ENCODE data around the gene MATK. TPM values are rescaled to one million over a fixed set of nuclear protein-coding genes. Genes with fewer than 3 reads are reported as not detected.

MATK gene
- total RNA-seq, 8 experiments from 2014 or later = 0.29 to 1.8 (median 1.0) TPM

- ATAC-seq (replicated peaks in 6 of 8) = no peak
- in situ Hi-C loops (cut with MboI; ENCODE audit: low pct_unique_long_range_greater_than_20kb in 2 of 9, low sequenced_read_pairs in 9 of 9, unreplicated experiment in 9 of 9) = no loop called here
- WGBS, 10 experiments = 90% methylated on average over 3 of the region's 44 CpGs; no CpG with 5 or more reads in 9 of the 10 experiments
- Histone ChIP-seq H3K4me1 (replicated peaks in 1 of 2) (no peaks in the 10 kb centered on the region), H3K4me3 (no peak overlapping the region), H3K27ac (no peak overlapping the region)
These were observed 7.1 kb downstream of the MATK start for GRCh38 chr19:3778899-3779723.

- H3K27ac ChIP-seq = no peak overlapping the region
- no peak for ATAC-seq (replicated peaks in 6 of 8)
- in situ Hi-C loops (cut with MboI; ENCODE audit: low pct_unique_long_range_greater_than_20kb in 2 of 9, low sequenced_read_pairs in 9 of 9, unreplicated experiment in 9 of 9) = no loop called here
- H3K4me3 ChIP-seq = no peak overlapping the region
- no peaks in the 10 kb centered on the region for H3K4me1 ChIP-seq (replicated peaks in 1 of 2)
- 44 to 90% (median 80%) methylated on average over 1 to 7 of the region's 37 CpGs; no CpG with 5 or more reads in 5 of the 10 experiments for WGBS, 10 experiments
These were observed 7.9 kb downstream of the MATK start for GRCh38 chr19:3778104-3778867.

DNA sequence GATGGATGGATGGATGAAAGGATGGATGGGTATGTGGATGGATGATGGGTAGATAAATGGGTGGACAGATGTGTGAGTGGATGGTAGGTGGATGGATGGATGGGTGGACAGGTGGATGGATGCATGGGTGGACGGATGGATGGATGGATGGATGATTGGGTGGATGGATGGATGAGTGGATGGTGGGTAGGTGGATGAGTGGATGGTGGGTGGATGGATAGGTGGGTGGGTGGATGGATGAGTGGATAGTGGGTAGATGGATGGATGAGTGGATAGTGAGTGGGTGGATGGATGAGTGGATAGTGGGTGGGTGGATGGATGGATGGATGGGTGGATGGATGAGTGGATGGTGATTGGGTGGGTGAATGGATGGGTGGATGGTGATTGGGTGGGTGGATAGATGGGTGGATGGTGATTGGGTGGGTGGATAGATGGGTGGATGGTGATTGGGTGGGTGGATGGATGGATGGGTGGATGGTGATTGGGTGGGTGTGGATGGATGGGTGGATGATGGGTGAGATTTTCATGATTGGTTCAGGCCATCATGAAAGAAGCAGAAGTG is 9.6 kb downstream of the MATK start:
- Histone ChIP-seq H3K4me1 (replicated peaks in 1 of 2) (peaks cover 0 to 10% of the 10 kb centered on the region in 2 donors), H3K4me3 (no peak overlapping the region), H3K27ac (no peak overlapping the region)
- 60% methylated on average over 1 of the region's 1 CpG; no CpG with 5 or more reads in 9 of the 10 experiments for WGBS, 10 experiments
- in situ Hi-C loops (cut with MboI; ENCODE audit: low pct_unique_long_range_greater_than_20kb in 2 of 9, low sequenced_read_pairs in 9 of 9, unreplicated experiment in 9 of 9) = no loop called here
- ATAC-seq (replicated peaks in 6 of 8) = no peak

DNA sequence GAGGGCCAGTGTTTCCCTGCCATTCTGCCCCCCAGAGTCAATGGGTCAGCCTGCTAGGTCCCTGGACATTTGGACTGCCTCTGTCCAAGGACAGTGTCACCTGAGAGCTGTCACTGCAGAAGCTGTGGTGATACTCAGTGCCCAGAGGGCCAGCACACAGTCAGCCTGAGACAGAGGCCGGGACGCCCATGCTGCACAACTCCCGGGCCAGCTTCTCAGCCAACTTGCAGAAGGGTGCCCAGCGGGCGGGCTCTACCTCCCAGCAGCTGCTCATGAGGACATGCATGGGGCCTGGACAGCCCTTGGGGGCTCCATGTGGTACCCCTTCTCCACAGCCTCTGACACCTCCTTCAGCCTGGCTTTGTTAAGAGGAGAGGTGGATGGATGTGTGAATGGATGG is 10.3 kb downstream of the MATK start:
- in situ Hi-C loops (cut with MboI; ENCODE audit: low pct_unique_long_range_greater_than_20kb in 2 of 9, low sequenced_read_pairs in 9 of 9, unreplicated experiment in 9 of 9) = no loop called here
- no peak overlapping the region for H3K4me3 ChIP-seq
- peaks cover 0 to 11% of the 10 kb centered on the region in 2 donors for H3K4me1 ChIP-seq (replicated peaks in 1 of 2)
- ATAC-seq (replicated peaks in 6 of 8) = no peak
- 89 to 100% methylated on average over 2 to 4 of the region's 5 CpGs; no CpG with 5 or more reads in 8 of the 10 experiments for WGBS, 10 experiments
- H3K27ac ChIP-seq = no peak overlapping the region

GRCh38 chr19:3775374-3775711 is 10.8 kb downstream of the MATK start:
- no peak overlapping the region for H3K4me3 ChIP-seq
- ATAC-seq (replicated peaks in 6 of 8) = no peak
- H3K4me1 ChIP-seq (replicated peaks in 1 of 2) = peaks cover 0 to 11% of the 10 kb centered on the region in 2 donors
- in situ Hi-C loops (cut with MboI; ENCODE audit: low pct_unique_long_range_greater_than_20kb in 2 of 9, low sequenced_read_pairs in 9 of 9, unreplicated experiment in 9 of 9) = no loop called here
- no peak overlapping the region for H3K27ac ChIP-seq
- WGBS, 10 experiments = no CpG with 5 or more reads among the region's 2 CpGs

- no peak overlapping the region for H3K27ac ChIP-seq
- WGBS, 10 experiments = 69% methylated on average over 3 of the region's 25 CpGs; no CpG with 5 or more reads in 9 of the 10 experiments
- no peak overlapping the region for H3K4me3 ChIP-seq
- ATAC-seq (replicated peaks in 6 of 8) = peak in 1 of 8 experiments; percentile 7
- H3K4me1 ChIP-seq (replicated peaks in 1 of 2) = peaks cover 0 to 11% of the 10 kb centered on the region in 2 donors
- in situ Hi-C loops (cut with MboI; ENCODE audit: low pct_unique_long_range_greater_than_20kb in 2 of 9, low sequenced_read_pairs in 9 of 9, unreplicated experiment in 9 of 9) = no loop called here
These were observed 11.4 kb downstream of the MATK start for GRCh38 chr19:3774621-3775373.

- in situ Hi-C loops (cut with MboI; ENCODE audit: low pct_unique_long_range_greater_than_20kb in 2 of 9, low sequenced_read_pairs in 9 of 9, unreplicated experiment in 9 of 9) = no loop called here
- H3K27ac ChIP-seq = no peak overlapping the region
- H3K4me3 ChIP-seq = no peak overlapping the region
- no peak for ATAC-seq (replicated peaks in 6 of 8)
- 77 to 89% (median 81%) methylated on average over 1 to 6 of the region's 12 CpGs; no CpG with 5 or more reads in 6 of the 10 experiments for WGBS, 10 experiments
- H3K4me1 ChIP-seq (replicated peaks in 1 of 2) = peaks cover 0 to 11% of the 10 kb centered on the region in 2 donors
These were observed 12.2 kb downstream of the MATK start for GRCh38 chr19:3773814-3774515.

DNA sequence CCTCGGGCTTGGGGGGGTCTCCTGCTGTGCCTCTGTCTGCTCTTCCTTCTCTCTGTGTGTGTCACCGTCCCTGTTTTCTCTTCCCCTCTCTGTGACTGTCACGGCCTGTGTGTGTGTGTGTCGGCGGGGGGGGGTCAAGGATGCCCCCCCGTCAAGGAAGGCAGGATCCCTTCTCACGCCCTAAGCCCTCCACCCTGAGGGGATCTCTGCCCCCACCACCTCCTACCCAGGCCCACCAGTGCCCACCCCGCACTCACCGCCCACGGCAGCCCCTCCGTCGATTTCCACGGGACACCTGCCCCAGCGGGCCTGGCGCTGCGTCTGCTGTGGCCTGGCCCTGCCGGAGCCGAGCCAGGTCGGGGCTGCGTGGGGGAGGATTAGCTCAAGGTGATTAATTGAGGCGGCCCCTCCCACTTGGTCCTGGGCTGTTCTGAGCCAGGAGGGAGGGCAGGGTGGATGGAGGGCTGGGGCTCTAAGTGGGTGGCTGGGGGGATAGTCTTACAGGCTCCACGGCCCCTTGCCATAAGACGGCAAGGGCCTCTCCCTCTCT is 14.2 kb downstream of the MATK start, which contains the start of gene RAX2:
Gene RAX2, minus strand, starts transcription at position 323 of the 550 bp plus-strand sequence. CDS start 486 bp downstream, outside the sequence.
- H3K4me3 ChIP-seq = no peak within 1 kb of the TSS
- H3K27ac ChIP-seq = peak within 1 kb of the TSS in 1 of 2 donors; percentile 58
- in situ Hi-C loops (cut with MboI; ENCODE audit: low pct_unique_long_range_greater_than_20kb in 2 of 9, low sequenced_read_pairs in 9 of 9, unreplicated experiment in 9 of 9) = no loop called here
- no CpG with 5 or more reads among the region's 23 CpGs for WGBS, 10 experiments
- ATAC-seq (replicated peaks in 6 of 8) = peak in 5 of 8 experiments; percentile 42 to 78 (median 70)
- peaks cover 0 to 11% of the 10 kb centered on the region in 2 donors for H3K4me1 ChIP-seq (replicated peaks in 1 of 2)

- in situ Hi-C loops (cut with MboI; ENCODE audit: low pct_unique_long_range_greater_than_20kb in 2 of 9, low sequenced_read_pairs in 9 of 9, unreplicated experiment in 9 of 9) = no loop called here
- WGBS, 10 experiments = 10 to 65% (median 50%) methylated on average over 2 to 5 of the region's 35 CpGs; no CpG with 5 or more reads in 5 of the 10 experiments
- H3K4me3 ChIP-seq = no peak overlapping the region
These were observed 14.9 kb downstream of the MATK start for GRCh38 chr19:3771000-3771905.

DNA sequence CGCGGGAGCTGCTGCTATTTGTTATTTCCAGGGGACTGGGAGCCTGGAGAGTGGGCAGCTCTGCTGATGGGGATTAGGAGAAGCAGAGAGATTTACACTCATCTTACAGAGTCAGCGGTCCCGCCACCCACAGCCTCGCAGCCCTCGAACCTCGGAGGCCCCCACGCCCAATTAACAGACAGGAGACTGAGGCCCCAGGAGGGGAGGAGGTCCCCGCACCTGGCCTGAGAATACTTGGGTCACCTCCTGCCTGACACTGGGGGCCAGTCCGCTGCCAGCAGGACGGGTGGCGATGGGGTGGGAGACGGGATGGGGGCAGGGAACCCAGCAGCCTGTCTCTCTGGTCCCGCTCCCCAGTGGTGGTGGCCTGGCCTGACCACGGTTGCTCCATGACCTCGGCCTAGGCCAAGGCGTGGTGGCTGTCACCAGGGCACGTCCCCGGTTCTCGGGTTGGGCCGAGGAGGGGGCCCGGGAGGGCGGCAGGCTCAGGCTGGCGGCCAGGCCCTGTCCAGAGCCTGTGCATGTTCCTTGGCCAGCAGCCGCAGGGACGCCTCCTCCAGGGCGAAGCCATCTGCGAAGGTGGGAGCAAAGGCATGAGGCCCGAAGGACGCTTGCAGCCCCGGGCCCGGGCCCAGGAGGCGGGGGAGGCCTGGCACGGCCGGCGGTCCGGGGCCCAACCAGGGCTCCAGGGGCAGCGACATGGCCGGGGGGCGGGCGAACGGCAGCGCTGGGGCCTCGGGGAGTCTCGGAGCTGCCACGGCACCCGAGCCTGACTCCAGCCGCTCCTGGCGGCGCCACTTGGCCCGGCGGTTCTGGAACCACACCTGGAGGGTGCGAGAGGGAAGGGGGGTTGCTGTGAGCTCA is 15.8 kb downstream of the MATK start:
- Histone ChIP-seq H3K27ac (no peak overlapping the region), H3K4me3 (no peak overlapping the region), H3K4me1 (replicated peaks in 1 of 2) (peaks cover 0 to 11% of the 10 kb centered on the region in 2 donors)
- ATAC-seq (replicated peaks in 6 of 8) = no peak
- in situ Hi-C loops (cut with MboI; ENCODE audit: low pct_unique_long_range_greater_than_20kb in 2 of 9, low sequenced_read_pairs in 9 of 9, unreplicated experiment in 9 of 9) = no loop called here
- 60 to 80% (median 80%) methylated on average over 1 of the region's 53 CpGs; no CpG with 5 or more reads in 6 of the 10 experiments for WGBS, 10 experiments

More at GRCh38 chr19:3771000-3771905, 14.9 kb downstream of the MATK start:
- Histone ChIP-seq H3K27ac (peak overlapping the region in 1 of 2 donors; percentile 58), H3K4me1 (replicated peaks in 1 of 2) (peaks cover 0 to 11% of the 10 kb centered on the region in 2 donors)
- ATAC-seq (replicated peaks in 6 of 8) = no peak

Data from motor neuron (in vitro differentiated cells).